Measurements from ENCODE around the gene MOV10L1. TPM values are rescaled to one million over a fixed set of nuclear protein-coding genes. Genes with fewer than 3 reads are reported as not detected.
A peak's percentile ranks its signal among the peaks of the same experiment; 100 is the strongest.

Gene MOV10L1
- total RNA-seq, 1 donor from 2014 or later = 0.56 TPM

DNA sequence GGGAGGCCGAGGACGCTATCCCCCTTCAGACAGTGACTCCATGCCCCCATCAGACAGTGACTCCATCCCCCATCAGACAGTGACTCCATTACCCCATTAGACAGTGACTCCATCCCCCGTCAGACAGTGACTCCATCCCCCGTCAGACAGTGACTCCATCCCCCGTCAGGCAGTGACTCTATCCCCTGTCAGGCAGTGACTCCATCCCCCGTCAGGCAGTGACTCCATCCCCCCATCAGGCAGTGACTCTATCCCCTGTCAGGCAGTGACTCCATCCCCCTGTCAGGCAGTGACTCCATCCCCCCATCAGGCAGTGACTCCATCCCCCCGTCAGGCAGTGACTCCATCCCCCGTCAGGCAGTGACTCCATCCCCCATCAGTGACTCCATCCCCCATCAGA is 22.6 kb upstream of the MOV10L1 start:
- no peaks in the 10 kb centered on the region for H3K4me1 ChIP-seq
- TF ChIP-seq, protein P1, sequence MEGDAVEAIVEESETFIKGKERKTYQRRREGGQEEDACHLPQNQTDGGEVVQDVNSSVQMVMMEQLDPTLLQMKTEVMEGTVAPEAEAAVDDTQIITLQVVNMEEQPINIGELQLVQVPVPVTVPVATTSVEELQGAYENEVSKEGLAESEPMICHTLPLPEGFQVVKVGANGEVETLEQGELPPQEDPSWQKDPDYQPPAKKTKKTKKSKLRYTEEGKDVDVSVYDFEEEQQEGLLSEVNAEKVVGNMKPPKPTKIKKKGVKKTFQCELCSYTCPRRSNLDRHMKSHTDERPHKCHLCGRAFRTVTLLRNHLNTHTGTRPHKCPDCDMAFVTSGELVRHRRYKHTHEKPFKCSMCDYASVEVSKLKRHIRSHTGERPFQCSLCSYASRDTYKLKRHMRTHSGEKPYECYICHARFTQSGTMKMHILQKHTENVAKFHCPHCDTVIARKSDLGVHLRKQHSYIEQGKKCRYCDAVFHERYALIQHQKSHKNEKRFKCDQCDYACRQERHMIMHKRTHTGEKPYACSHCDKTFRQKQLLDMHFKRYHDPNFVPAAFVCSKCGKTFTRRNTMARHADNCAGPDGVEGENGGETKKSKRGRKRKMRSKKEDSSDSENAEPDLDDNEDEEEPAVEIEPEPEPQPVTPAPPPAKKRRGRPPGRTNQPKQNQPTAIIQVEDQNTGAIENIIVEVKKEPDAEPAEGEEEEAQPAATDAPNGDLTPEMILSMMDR (IDR thresholded peaks at IDR 0.05) = no peak
- no peak overlapping the region for H3K4me3 ChIP-seq
- no peak overlapping the region for H3K27ac ChIP-seq
- H3K9me3 ChIP-seq = no peaks in the 10 kb centered on the region
- ATAC-seq = no peak
- DNase-seq = no peak
- H3K36me3 ChIP-seq = no peaks in the 10 kb centered on the region
- intact Hi-C loops (cut with DNase I) = no loop called here
- H3K27me3 ChIP-seq (ENCODE audit: low read depth) = no peaks in the 10 kb centered on the region

DNA sequence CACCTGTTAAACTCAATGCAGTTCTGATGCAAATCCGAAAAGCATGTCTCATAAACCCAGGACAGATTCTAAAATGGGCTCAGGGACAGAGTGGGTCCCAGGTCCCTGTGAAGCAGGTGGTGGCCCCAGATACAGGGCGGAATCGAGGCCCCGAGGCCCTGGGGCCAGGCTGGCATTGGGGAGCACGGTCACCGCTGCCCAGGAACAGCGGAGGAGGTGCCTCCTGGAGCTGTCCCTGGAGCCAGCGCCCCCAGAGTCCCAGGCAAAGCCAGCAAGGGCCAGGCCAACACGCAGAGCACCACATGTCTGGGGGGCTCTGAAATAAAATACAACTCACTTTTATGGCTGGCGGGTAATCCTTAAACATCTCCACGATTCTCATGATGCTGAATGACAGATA is 21.7 kb upstream of the MOV10L1 start:
- no peaks in the 10 kb centered on the region for H3K36me3 ChIP-seq
- ATAC-seq (no peak), DNase-seq (no peak)
- no peaks in the 10 kb centered on the region for H3K9me3 ChIP-seq
- TF ChIP-seq, protein P1 (IDR thresholded peaks at IDR 0.05) = no peak
- intact Hi-C loops (cut with DNase I) = no loop called here
- H3K4me3 ChIP-seq = no peak overlapping the region
- no peaks in the 10 kb centered on the region for H3K4me1 ChIP-seq
- no peak overlapping the region for H3K27ac ChIP-seq
- no peaks in the 10 kb centered on the region for H3K27me3 ChIP-seq (ENCODE audit: low read depth)

DNA sequence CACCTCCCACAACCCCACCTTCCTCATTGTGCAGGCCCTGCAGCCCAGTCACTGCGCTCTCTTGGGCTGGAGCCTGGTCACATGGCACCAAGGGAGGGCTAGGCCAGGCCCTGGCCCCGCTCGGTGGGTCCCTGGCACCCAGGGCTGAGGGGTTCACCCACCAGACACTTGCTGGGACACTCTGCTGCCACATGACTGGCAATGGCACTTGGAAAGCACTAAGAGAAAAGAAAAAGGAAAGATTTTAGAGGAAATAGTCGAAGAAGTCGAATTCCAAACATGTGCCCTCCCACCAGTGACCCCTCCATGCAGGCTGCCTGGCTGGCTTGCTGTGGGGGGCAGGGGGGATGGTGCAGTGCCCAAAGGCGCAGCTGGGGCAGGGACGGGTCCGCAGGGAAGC is 19.4 kb upstream of the MOV10L1 start:
- Histone ChIP-seq H3K4me3 (no peak overlapping the region), H3K4me1 (no peaks in the 10 kb centered on the region), H3K27ac (no peak overlapping the region), H3K36me3 (no peaks in the 10 kb centered on the region), H3K27me3 (ENCODE audit: low read depth) (no peaks in the 10 kb centered on the region), H3K9me3 (no peaks in the 10 kb centered on the region)
- DNase-seq (no peak), ATAC-seq (no peak)
- intact Hi-C loops (cut with DNase I) = no loop called here
- TF ChIP-seq, protein P1 (IDR thresholded peaks at IDR 0.05) = no peak

DNA sequence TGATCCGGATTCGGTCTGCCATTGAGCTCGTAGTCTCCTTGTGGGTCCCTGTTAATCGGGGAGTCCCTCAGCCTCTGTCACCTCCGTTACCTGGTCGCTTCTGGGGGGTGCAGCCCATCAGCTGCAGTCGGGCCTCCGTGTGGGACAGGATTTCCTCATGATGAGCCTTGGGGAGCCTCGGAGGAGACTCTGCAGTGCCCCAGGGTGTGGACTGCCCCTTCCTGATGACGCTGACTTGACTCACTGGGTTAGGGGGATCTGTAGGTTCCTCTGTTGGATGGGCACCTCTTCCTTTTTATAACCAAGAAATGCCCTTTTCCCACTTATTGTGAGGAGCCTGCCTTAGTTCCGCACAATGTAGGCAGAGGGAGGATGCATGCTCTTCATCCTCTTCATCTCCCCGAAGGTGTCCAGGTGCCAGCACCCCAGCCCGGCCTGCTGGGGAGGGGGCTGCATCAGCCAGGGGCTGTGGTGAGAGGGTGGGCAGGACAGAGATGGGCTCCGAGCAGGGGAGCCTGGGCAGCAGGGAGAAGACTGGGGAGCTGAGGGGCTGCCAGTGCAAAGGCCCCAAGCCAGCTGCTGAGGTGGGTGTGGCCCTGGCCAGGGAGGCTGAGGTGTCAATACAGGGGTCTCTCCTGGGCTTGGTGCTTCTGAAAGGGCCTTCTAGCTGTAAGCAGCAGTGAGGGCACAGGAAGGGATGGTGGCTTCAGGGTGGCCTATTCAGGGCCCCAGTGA is 18.2 kb upstream of the MOV10L1 start:
- no peaks in the 10 kb centered on the region for H3K9me3 ChIP-seq
- no peaks in the 10 kb centered on the region for H3K36me3 ChIP-seq
- H3K27ac ChIP-seq = no peak overlapping the region
- no peaks in the 10 kb centered on the region for H3K4me1 ChIP-seq
- DNase-seq = no peak
- intact Hi-C loops (cut with DNase I) = no loop called here
- H3K27me3 ChIP-seq (ENCODE audit: low read depth) = no peaks in the 10 kb centered on the region
- H3K4me3 ChIP-seq = no peak overlapping the region
- TF ChIP-seq, protein P1 (IDR thresholded peaks at IDR 0.05) = no peak
- peak in 1 of 2 donors; percentile 23 for ATAC-seq

DNA sequence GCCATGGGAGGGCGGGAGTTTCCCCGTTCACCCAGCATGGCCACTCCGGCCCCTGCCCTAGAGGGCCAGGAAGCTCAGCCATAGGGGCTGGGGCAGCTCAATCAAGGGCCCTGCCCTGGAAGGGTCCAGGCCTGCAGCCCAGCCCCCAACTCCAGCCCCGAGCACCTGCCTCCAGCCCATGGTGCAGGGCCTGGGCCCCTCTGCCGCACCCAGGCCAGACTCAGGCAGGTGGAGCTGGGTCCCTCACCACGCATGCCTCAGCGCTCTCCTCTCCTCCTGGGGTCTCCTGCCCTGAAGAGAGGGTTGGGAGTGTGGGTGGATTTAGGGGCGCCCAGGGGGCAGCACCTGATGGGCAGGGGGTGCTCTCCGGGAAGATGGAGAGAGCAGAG is 17.6 kb upstream of the MOV10L1 start:
- no peaks in the 10 kb centered on the region for H3K9me3 ChIP-seq
- DNase-seq = no peak
- ATAC-seq = peak in 1 of 2 donors; percentile 22
- no peaks in the 10 kb centered on the region for H3K36me3 ChIP-seq
- intact Hi-C loops (cut with DNase I) = no loop called here
- no peak overlapping the region for H3K27ac ChIP-seq
- TF ChIP-seq, protein P1 (IDR thresholded peaks at IDR 0.05) = no peak
- no peak overlapping the region for H3K4me3 ChIP-seq
- H3K27me3 ChIP-seq (ENCODE audit: low read depth) = no peaks in the 10 kb centered on the region
- no peaks in the 10 kb centered on the region for H3K4me1 ChIP-seq

Data from lower lobe of right lung (tissue), 2 donors.